Stimulated activated CD8-positive, alpha-beta memory T cell treated with anti-CD3 and anti-CD28 coated beads, Interleukin-12 subunit alpha, Interleukin-12 subunit beta, amount 100 ng/mL, for 1 hour (primary cell): ENCODE results near the gene HHIPL1.

Experiments
- DNase-seq: peaks from one replicate; pipeline ENCODE4 v3.0.0-alpha.2; 2020; ENCODE audit warnings: low read depth

Gene HHIPL1

GRCh38 chr14:99644723-99645544, at the start of gene HHIPL1:
Gene HHIPL1, plus strand, starts transcription at chr14:99645129. Its CDS starts 79 bp downstream, at chr14:99645208.
- no peak for DNase-seq

GRCh38 chr14:99595524-99595923, 49.4 kb upstream of the HHIPL1 start:
- no peak for DNase-seq

- no peak for DNase-seq
These were observed 48.8 kb upstream of the HHIPL1 start for GRCh38 chr14:99596071-99596627.

- no peak for DNase-seq
These were observed 48.2 kb upstream of the HHIPL1 start for GRCh38 chr14:99596772-99597171.

GRCh38 chr14:99597911-99598600, 46.9 kb upstream of the HHIPL1 start:
- DNase-seq, result no peak

- no peak for DNase-seq
These were observed 46.2 kb upstream of the HHIPL1 start for GRCh38 chr14:99598774-99599173.

- DNase-seq, result no peak
These were observed 45.5 kb upstream of the HHIPL1 start for GRCh38 chr14:99599393-99599792.

GRCh38 chr14:99600232-99600888, 44.6 kb upstream of the HHIPL1 start:
- no peak for DNase-seq

- DNase-seq, result no peak
These were observed 43.5 kb upstream of the HHIPL1 start for GRCh38 chr14:99601361-99601831.

GRCh38 chr14:99602054-99602787, 42.7 kb upstream of the HHIPL1 start:
- no peak for DNase-seq

- no peak for DNase-seq
These were observed 42.0 kb upstream of the HHIPL1 start for GRCh38 chr14:99602788-99603415.

- peak; percentile 2 for DNase-seq
These were observed 41.3 kb upstream of the HHIPL1 start, which contains the start of gene CCDC85C for GRCh38 chr14:99603471-99604277. Gene CCDC85C, minus strand, starts transcription at chr14:99604207. Its CDS starts 248 bp downstream, at chr14:99603959.

GRCh38 chr14:99604278-99604765, 40.6 kb upstream of the HHIPL1 start:
- peak; percentile 87 for DNase-seq

GRCh38 chr14:99604766-99605298, 40.1 kb upstream of the HHIPL1 start:
- DNase-seq, result no peak

GRCh38 chr14:99605299-99605961, 39.5 kb upstream of the HHIPL1 start:
- DNase-seq, result peak; percentile 66

- DNase-seq, result no peak
These were observed 38.6 kb upstream of the HHIPL1 start for GRCh38 chr14:99606359-99606758.

- no peak for DNase-seq
These were observed 36.3 kb upstream of the HHIPL1 start for GRCh38 chr14:99608591-99608990.

GRCh38 chr14:99609245-99610170, 35.4 kb upstream of the HHIPL1 start:
- DNase-seq, result no peak
